HepG2 (cell line): ENCODE data around the gene RFFL. TPM values are rescaled to one million over a fixed set of nuclear protein-coding genes. Genes with fewer than 3 reads are reported as not detected.
A peak's percentile ranks its signal among the peaks of the same experiment; 100 is the strongest.

Experiments
- AHR ChIP-seq: IDR thresholded peaks from 2 replicates; pipeline ENCODE4 v1.6.1; 2018; ENCODE audit warnings: missing genetic modification reagents, missing compliant biosample characterization
- CENPT ChIP-seq: sonication (generic); formaldehyde crosslinking; IDR thresholded peaks from 2 replicates; pipeline ENCODE4 v1.8.0; 2022; ENCODE audit warnings: low read depth, mild to moderate bottlenecking, moderate library complexity, missing genetic modification reagents
- FOSL2 ChIP-seq: sonication (generic); formaldehyde crosslinking; IDR thresholded peaks from 2 replicates; pipeline ENCODE4 v1.4.0; 2020; ENCODE audit warnings: missing genetic modification reagents
- FOXJ3 ChIP-seq: sonication (generic); formaldehyde crosslinking; IDR thresholded peaks from 2 replicates; pipeline ENCODE4 v1.4.0; 2020; ENCODE audit warnings: missing genetic modification reagents, mild to moderate bottlenecking, borderline replicate concordance
- HMG20A ChIP-seq: IDR thresholded peaks from 2 replicates; pipeline ENCODE4 v1.6.1; 2016; ENCODE audit warnings: borderline replicate concordance
- ISL2 ChIP-seq: sonication (generic); formaldehyde crosslinking; IDR thresholded peaks from 2 replicates; pipeline ENCODE4 v1.5.0; 2020; ENCODE audit warnings: missing genetic modification reagents
- KDM6A ChIP-seq: IDR thresholded peaks from 2 replicates; pipeline ENCODE4 v1.6.1; 2016; ENCODE audit warnings: low read depth
- MLX ChIP-seq: IDR thresholded peaks from 2 replicates; pipeline ENCODE4 v1.6.1; 2016
- MTA1 ChIP-seq: sonication (generic); formaldehyde crosslinking; IDR thresholded peaks from 2 replicates; pipeline ENCODE4 v1.4.0; 2020; ENCODE audit warnings: missing genetic modification reagents, mild to moderate bottlenecking, borderline replicate concordance
- NFE2 ChIP-seq: sonication (generic); formaldehyde crosslinking; IDR thresholded peaks from 2 replicates; pipeline ENCODE4 v1.4.0; 2020; ENCODE audit warnings: missing genetic modification reagents
- PITX1 ChIP-seq: sonication (generic); formaldehyde crosslinking; IDR thresholded peaks from 2 replicates; pipeline ENCODE4 v1.5.1; 2020; ENCODE audit warnings: mild to moderate bottlenecking, missing genetic modification reagents
- SOX13 ChIP-seq, 3 experiments: fragments of 450-650 bp in 1 of 3; sonication (generic) in 1 of 3; formaldehyde crosslinking in 1 of 3; IDR thresholded peaks in 2 of 3; conservative IDR thresholded peaks in 1 of 3; 2 replicates each; pipeline versions ENCODE4 v1.5.0 to v1.6.1; 2016 to 2020; ENCODE audit warnings: antibody characterized with exemption in 1 of 3, mild to moderate bottlenecking in 1 of 3, missing compliant biosample characterization in 1 of 3, missing genetic modification reagents in 1 of 3, moderate library complexity in 1 of 3
- ZNF207 ChIP-seq: fragments of 450-650 bp; IDR thresholded peaks from 2 replicates; pipeline ENCODE4 v1.6.1; 2016; ENCODE audit warnings: antibody characterized with exemption, borderline replicate concordance
- ZNF235 ChIP-seq: sonication (generic); formaldehyde crosslinking; IDR thresholded peaks from 2 replicates; pipeline ENCODE4 v1.8.1; 2023; ENCODE audit warnings: mild to moderate bottlenecking, missing genetic modification reagents, borderline replicate concordance
- ZNF256 ChIP-seq: sonication (generic); formaldehyde crosslinking; conservative IDR thresholded peaks from 2 replicates; pipeline ENCODE4 v1.4.0; 2020; ENCODE audit warnings: missing genetic modification reagents
- ZNF317 ChIP-seq: sonication (generic); formaldehyde crosslinking; IDR thresholded peaks from 2 replicates; pipeline ENCODE4 v1.5.0; 2020; ENCODE audit warnings: mild to moderate bottlenecking, missing genetic modification reagents
- ZNF850 ChIP-seq: sonication (generic); formaldehyde crosslinking; conservative IDR thresholded peaks from 2 replicates; pipeline ENCODE4 v1.9.0; 2021; ENCODE audit warnings: mild to moderate bottlenecking, missing genetic modification reagents
- polyA plus RNA-seq, 8 experiments: library from polyadenylated mRNA; depleted of rRNA in 3 of 8; stranded (reverse) in 7 of 8; unstranded in 1 of 8; fragments of >200 nt; fragmentation: Illumina TruSeq in 4 of 8; extraction: Trizol in 4 of 8; gene quantifications; 2 replicates each; pipeline versions ENCODE4 v1.2.1 to v1.2.3, GENCODE V29; 2011 to 2016; ENCODE audit warnings: low read depth in 4 of 8, missing spikeins in 1 of 8, mixed read lengths in 1 of 8; ENCODE audit not compliant: insufficient read depth in 1 of 8
- total RNA-seq, 5 experiments: library from RNA; depleted of rRNA; stranded (reverse); fragments of >200 nt; fragmentation: Illumina TruSeq; extraction: Trizol; gene quantifications; 2 replicates each; pipeline ENCODE4 v1.2.3, GENCODE V29; 2016; ENCODE audit warnings: low read depth in 1 of 5
- TF ChIP-seq, protein P1 (sequence below): IDR thresholded peaks from 2 replicates; pipeline ENCODE4 v1.6.1; 2018; ENCODE audit warnings: missing genetic modification reagents, mild to moderate bottlenecking, missing compliant biosample characterization
- TF ChIP-seq, protein P2 (sequence below): sonication (generic); formaldehyde crosslinking; IDR thresholded peaks from 2 replicates; pipeline ENCODE4 v1.8.0; 2022; ENCODE audit warnings: low read depth, missing genetic modification reagents
- TF ChIP-seq, protein P3 (sequence below): sonication (generic); formaldehyde crosslinking; IDR thresholded peaks from 2 replicates; pipeline ENCODE4 v1.8.1; 2023; ENCODE audit warnings: mild to moderate bottlenecking, missing genetic modification reagents, borderline replicate concordance
- TF ChIP-seq, protein P4 (sequence below): sonication (generic); formaldehyde crosslinking; IDR thresholded peaks from 2 replicates; pipeline ENCODE4 v1.4.0; 2020; ENCODE audit warnings: missing genetic modification reagents
- TF ChIP-seq, protein P5 (sequence below): sonication (generic); formaldehyde crosslinking; IDR thresholded peaks from 2 replicates; pipeline ENCODE4 v1.4.0; 2020; ENCODE audit warnings: missing genetic modification reagents

RFFL gene
- total and polyA plus RNA-seq, 2 of the 13 experiments (the other 11 are each of a cell fraction or from before 2014, with no cell fraction given) = 24.3 to 48.6 TPM

DNA sequence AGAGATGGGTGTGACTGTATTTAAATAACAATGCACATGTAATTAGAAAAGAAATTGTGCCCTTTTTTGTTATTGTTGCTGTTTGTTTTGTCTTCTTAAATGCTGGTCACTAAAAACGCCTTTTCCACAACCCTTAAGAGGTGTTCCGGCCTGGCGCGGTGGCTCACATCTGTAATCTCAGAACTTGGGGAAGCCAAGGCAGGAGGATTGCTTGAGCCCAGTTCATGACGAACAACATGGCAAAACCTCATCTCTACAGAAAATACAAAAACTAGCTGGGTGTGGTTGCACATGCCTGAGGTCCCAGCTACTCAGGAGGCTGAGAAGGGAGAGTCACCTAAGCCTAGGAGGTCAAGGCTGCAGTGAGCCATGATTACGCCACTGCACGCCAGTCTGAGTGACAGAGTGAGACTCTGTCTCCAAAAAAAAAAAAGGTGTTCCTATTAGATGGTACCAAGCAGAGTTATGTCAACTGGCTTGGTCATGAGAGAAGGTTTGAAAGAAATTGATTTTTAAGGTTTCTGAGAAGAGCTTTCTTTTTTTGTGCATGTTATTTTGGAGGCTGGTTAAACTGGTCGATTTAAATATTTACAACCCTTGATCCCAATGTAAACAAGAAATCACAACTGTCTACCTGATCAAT is 23.5 kb upstream of the RFFL start (continued):
- TF ChIP-seq ZNF317 (CRISPR knock-in tag) = no peak
- TF ChIP-seq ZNF235 (CRISPR knock-in tag) = no peak
- peak; percentile 61; the same call in 1 of the 2 replicates for TF ChIP-seq FOXJ3
- TF ChIP-seq, protein P1, sequence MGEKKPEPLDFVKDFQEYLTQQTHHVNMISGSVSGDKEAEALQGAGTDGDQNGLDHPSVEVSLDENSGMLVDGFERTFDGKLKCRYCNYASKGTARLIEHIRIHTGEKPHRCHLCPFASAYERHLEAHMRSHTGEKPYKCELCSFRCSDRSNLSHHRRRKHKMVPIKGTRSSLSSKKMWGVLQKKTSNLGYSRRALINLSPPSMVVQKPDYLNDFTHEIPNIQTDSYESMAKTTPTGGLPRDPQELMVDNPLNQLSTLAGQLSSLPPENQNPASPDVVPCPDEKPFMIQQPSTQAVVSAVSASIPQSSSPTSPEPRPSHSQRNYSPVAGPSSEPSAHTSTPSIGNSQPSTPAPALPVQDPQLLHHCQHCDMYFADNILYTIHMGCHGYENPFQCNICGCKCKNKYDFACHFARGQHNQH (CRISPR knock-in tag) = peak; percentile 48; the same call in 1 of the 2 replicates
- TF ChIP-seq AHR (CRISPR knock-in tag) = no peak
- TF ChIP-seq ZNF850 (CRISPR knock-in tag) = no peak
- TF ChIP-seq NFE2 (CRISPR knock-in tag) = no peak
- TF ChIP-seq, protein P2, sequence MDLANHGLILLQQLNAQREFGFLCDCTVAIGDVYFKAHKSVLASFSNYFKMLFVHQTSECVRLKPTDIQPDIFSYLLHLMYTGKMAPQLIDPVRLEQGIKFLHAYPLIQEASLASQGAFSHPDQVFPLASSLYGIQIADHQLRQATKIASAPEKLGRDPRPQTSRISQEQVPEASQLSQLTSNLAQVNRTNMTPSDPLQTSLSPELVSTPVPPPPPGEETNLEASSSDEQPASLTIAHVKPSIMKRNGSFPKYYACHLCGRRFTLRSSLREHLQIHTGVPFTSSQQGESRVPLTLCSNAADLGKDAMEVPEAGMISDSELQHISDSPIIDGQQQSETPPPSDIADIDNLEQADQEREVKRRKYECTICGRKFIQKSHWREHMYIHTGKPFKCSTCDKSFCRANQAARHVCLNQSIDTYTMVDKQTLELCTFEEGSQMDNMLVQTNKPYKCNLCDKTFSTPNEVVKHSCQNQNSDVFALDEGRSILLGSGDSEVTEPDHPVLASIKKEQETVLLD (CRISPR knock-in tag) = no peak
- TF ChIP-seq KDM6A (CRISPR knock-in tag) = peak; percentile 9; the same call in 1 of the 2 replicates
- peak; percentile 82 for TF ChIP-seq FOSL2
- no peak for TF ChIP-seq MLX (CRISPR knock-in tag)
- TF ChIP-seq PITX1 (CRISPR knock-in tag) = peak; percentile 98
- TF ChIP-seq, protein P3, sequence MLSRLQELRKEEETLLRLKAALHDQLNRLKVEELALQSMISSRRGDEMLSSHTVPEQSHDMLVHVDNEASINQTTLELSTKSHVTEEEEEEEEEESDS (CRISPR knock-in tag) = no peak
- TF ChIP-seq HMG20A (CRISPR knock-in tag) = peak; percentile 63; the same call in 1 of the 2 replicates
- TF ChIP-seq, protein P4, sequence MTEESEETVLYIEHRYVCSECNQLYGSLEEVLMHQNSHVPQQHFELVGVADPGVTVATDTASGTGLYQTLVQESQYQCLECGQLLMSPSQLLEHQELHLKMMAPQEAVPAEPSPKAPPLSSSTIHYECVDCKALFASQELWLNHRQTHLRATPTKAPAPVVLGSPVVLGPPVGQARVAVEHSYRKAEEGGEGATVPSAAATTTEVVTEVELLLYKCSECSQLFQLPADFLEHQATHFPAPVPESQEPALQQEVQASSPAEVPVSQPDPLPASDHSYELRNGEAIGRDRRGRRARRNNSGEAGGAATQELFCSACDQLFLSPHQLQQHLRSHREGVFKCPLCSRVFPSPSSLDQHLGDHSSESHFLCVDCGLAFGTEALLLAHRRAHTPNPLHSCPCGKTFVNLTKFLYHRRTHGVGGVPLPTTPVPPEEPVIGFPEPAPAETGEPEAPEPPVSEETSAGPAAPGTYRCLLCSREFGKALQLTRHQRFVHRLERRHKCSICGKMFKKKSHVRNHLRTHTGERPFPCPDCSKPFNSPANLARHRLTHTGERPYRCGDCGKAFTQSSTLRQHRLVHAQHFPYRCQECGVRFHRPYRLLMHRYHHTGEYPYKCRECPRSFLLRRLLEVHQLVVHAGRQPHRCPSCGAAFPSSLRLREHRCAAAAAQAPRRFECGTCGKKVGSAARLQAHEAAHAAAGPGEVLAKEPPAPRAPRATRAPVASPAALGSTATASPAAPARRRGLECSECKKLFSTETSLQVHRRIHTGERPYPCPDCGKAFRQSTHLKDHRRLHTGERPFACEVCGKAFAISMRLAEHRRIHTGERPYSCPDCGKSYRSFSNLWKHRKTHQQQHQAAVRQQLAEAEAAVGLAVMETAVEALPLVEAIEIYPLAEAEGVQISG (CRISPR knock-in tag) = 0 out of 2 replicates have a peak, but pooled peaks have one; percentile 49
- no peak for TF ChIP-seq CENPT (CRISPR knock-in tag)
- TF ChIP-seq MTA1 (CRISPR knock-in tag) = 0 out of 2 replicates have a peak, but pooled peaks have one; percentile 26
- peak; percentile 37; the same call in 1 of the 2 replicates for TF ChIP-seq ISL2 (CRISPR knock-in tag)
- no peak for TF ChIP-seq ZNF256
- no peak for TF ChIP-seq ZNF207
- no peak for TF ChIP-seq SOX13 (IDR thresholded peaks at IDR 0.05)
- peak in 1 of 2 experiments; percentile 65; a peak in 2 of 4 replicates for TF ChIP-seq SOX13 (CRISPR knock-in tag; conservative IDR thresholded peaks at IDR 0.05 in 1 of 2, IDR thresholded peaks at IDR 0.05 in 1 of 2)
- TF ChIP-seq, protein P5, sequence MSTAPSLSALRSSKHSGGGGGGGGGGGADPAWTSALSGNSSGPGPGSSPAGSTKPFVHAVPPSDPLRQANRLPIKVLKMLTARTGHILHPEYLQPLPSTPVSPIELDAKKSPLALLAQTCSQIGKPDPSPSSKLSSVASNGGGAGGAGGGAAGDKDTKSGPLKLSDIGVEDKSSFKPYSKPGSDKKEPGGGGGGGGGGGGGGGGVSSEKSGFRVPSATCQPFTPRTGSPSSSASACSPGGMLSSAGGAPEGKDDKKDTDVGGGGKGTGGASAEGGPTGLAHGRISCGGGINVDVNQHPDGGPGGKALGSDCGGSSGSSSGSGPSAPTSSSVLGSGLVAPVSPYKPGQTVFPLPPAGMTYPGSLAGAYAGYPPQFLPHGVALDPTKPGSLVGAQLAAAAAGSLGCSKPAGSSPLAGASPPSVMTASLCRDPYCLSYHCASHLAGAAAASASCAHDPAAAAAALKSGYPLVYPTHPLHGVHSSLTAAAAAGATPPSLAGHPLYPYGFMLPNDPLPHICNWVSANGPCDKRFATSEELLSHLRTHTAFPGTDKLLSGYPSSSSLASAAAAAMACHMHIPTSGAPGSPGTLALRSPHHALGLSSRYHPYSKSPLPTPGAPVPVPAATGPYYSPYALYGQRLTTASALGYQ = peak; percentile 63
